HFFc6 (cell line): Measurements from ENCODE around the gene ISCA2. TPM values are rescaled to one million over a fixed set of nuclear protein-coding genes. Genes with fewer than 3 reads are reported as not detected.
A peak's percentile ranks its signal among the peaks of the same experiment; 100 is the strongest.
"Not testable (repeated sequence)": the region's sequence is repeated elsewhere in the genome, so short reads cannot be mapped to it uniquely, and the experiment has no call there.

ENCODE experiments used
- DNase-seq: peaks from one replicate; pipeline ENCODE4 v3.0.0-alpha.2; 2018
- H3K27ac Mint-ChIP-seq: 2 replicates; pipeline ENCODE4 v1.8.0; 2020; ENCODE audit warnings: mild to moderate bottlenecking, mixed read lengths
- H3K27me3 Mint-ChIP-seq: 2 replicates; pipeline ENCODE4 v1.8.0; 2021; ENCODE audit warnings: mild to moderate bottlenecking, moderate library complexity, mixed read lengths; ENCODE audit not compliant: insufficient read depth
- H3K36me3 Mint-ChIP-seq: 2 replicates; pipeline ENCODE4 v1.8.0; 2021; ENCODE audit warnings: low read depth, mixed read lengths
- H3K4me1 Mint-ChIP-seq: 2 replicates; pipeline ENCODE4 v1.8.0; 2020; ENCODE audit warnings: low read depth, mixed read lengths
- H3K4me3 Mint-ChIP-seq: 2 replicates; pipeline ENCODE4 v1.8.0; 2020; ENCODE audit warnings: mild to moderate bottlenecking, moderate library complexity, mixed read lengths
- H3K9me3 Mint-ChIP-seq: 2 replicates; pipeline ENCODE4 v1.8.0; 2020; ENCODE audit warnings: mild to moderate bottlenecking, mixed read lengths
- total RNA-seq, 6 experiments: library from RNA; stranded (reverse); fragmentation: NEBNext Ultra II Directional; extraction: Animal tissue kit (Norgen Biotek cat#: 25700); gene quantifications; 2 replicates in 1 of 6; 3 replicates in 5 of 6; pipeline ENCODE4 v1.2.3, GENCODE V29; 2021
- TF ChIP-seq, protein P1 (sequence below): fragments of 200-600 bp; sonication (generic); IDR thresholded peaks from 2 replicates; pipeline ENCODE4 v1.5.0; 2021; ENCODE audit warnings: antibody characterized with exemption, mild to moderate bottlenecking

Gene ISCA2
- total RNA-seq, 6 experiments from 2014 or later = 27.7 to 39.4 (median 30.5) TPM

DNA sequence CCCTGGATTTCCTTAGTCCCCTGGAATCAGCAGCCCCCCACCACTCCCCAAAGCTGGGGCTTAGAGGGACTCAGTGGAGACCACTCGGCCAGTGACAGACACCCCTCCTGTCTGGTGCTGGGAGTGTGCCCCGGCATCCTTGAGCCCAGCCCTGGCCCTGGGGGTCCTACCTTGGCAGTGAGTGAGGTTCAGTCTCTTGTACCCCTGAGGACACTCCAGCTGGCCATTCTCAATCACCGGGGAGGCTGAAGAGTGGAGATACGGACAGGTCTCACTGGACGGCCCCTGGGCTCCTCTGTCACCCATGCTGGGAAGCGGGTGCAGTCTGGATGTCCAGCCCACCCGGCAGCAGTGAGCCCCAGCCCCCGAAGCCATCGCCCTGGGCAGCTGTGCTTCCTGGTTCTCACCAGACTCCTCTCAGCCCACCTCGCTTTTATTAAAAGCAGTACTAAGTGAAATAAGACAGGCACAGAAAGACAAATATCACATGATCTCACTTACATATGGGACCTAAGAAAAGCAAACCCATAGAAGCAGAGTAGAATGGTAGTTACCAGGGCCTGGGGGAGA is 42.3 kb downstream of the ISCA2 start:
- TF ChIP-seq, protein P1, sequence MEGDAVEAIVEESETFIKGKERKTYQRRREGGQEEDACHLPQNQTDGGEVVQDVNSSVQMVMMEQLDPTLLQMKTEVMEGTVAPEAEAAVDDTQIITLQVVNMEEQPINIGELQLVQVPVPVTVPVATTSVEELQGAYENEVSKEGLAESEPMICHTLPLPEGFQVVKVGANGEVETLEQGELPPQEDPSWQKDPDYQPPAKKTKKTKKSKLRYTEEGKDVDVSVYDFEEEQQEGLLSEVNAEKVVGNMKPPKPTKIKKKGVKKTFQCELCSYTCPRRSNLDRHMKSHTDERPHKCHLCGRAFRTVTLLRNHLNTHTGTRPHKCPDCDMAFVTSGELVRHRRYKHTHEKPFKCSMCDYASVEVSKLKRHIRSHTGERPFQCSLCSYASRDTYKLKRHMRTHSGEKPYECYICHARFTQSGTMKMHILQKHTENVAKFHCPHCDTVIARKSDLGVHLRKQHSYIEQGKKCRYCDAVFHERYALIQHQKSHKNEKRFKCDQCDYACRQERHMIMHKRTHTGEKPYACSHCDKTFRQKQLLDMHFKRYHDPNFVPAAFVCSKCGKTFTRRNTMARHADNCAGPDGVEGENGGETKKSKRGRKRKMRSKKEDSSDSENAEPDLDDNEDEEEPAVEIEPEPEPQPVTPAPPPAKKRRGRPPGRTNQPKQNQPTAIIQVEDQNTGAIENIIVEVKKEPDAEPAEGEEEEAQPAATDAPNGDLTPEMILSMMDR = no peak
- H3K27ac Mint-ChIP-seq = no peak overlapping the region
- H3K4me3 Mint-ChIP-seq = no peak overlapping the region
- peaks cover 12% of the 10 kb centered on the region for H3K4me1 Mint-ChIP-seq
- H3K36me3 Mint-ChIP-seq = peaks cover 13% of the 10 kb centered on the region; the same call in 1 of the 2 replicates
- no peak for DNase-seq
- H3K9me3 Mint-ChIP-seq = no peaks in the 10 kb centered on the region
- H3K27me3 Mint-ChIP-seq = peaks cover 3% of the 10 kb centered on the region; the same call in 1 of the 2 replicates

DNA sequence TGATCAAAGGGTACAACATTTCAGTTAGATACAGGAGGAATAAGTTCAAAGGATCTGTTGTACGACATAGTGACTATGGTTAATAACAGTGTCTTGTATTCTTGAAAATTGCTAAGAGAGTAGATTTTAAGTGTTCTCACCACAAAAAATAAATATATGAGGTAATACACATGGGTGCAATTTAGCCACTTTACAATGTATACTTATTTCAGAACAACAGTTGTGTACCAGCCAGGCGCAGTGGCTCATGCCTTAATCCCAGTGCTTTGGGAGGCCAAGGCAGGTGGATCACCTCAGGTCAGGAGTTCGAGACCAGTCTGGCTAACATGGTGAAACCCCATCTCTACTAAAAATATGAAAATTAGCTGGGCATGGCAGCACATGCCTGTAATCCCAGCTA is 42.8 kb downstream of the ISCA2 start:
- H3K9me3 Mint-ChIP-seq, H3K4me3 Mint-ChIP-seq, DNase-seq, H3K27me3 Mint-ChIP-seq, H3K27ac Mint-ChIP-seq: not testable (repeated sequence)
- Mint-ChIP-seq H3K4me1 (peaks cover 12% of the 10 kb centered on the region), H3K36me3 (peaks cover 13% of the 10 kb centered on the region; the same call in 1 of the 2 replicates)

DNA sequence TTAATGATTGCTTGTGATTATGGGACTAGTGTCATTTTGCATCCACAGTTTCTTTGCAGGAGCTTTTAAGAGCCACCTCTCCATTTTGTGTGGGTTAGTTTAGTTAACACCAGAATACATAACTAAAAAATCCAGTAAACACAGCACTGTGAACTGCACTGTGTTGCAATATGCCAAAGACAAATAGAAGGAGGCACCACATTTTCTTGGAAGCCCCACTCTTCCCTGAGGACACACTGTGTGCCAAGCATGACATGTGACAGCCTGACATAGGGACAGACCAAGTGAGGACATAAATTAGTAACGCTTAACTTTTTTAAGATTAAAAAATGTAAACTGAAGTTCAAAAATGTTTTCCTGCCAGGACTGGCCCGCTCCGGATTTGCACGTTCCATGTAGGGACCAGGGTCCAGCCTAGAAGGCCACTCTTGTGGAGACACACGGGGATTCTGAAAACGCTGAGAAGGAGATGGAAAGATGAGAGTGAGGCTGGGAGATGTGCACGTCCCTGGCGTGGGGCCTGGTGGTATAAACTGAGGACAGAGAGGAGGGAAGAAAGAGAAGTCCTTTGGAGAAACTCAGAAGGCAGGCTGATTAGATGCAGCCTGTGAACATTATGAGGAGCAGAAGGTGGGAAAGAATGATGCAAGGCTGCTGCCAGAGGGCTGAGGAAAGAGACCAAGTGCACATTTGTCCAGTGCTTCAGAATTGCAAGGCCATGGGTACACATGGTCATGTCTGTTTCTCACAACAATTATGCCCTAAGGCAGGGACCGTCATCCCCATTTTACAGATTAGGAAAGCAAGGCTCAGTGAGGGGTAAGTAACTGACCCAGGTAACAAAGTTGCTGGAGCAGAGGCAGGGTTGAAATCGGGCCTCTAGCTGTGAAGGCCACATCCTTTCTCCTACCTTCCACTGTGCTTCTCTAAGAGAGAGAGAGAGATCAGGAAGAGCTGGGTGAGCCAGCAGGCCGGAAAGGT is 45.1 kb downstream of the ISCA2 start:
- peak overlapping the region; percentile 3; the same call in 1 of the 2 replicates for H3K27ac Mint-ChIP-seq

DNA sequence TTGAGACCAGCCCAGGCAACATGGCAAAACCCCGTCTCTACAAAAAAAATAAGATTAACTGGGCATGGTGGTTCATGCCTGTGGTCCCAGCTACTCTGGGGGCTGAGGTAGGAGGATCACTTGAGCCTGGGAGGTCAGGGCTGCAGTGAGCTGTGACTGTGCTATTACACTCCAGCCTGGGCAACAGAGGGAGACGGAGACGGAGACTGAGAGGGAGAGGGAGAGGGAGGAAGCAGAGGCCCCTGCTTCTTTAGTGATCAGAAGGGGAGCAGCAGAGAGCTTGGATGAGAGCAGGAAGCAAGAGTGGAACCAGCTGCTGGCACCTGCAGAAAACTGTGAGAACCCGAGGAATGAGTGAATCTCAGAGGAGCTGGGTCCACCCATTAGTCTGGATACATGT is 45.9 kb downstream of the ISCA2 start:
- Mint-ChIP-seq H3K27me3 (peaks cover 3% of the 10 kb centered on the region), H3K4me3 (no peak overlapping the region), H3K27ac (no peak overlapping the region), H3K9me3 (no peaks in the 10 kb centered on the region), H3K4me1 (no peaks in the 10 kb centered on the region; the same call in 1 of the 2 replicates), H3K36me3 (peaks cover 13% of the 10 kb centered on the region; the same call in 1 of the 2 replicates)
- TF ChIP-seq, protein P1 = no peak
- no peak for DNase-seq

More for the DNA sequence above, 45.1 kb downstream of the ISCA2 start:
- Mint-ChIP-seq H3K9me3 (no peaks in the 10 kb centered on the region), H3K4me3 (no peak overlapping the region), H3K36me3 (peaks cover 13% of the 10 kb centered on the region; the same call in 1 of the 2 replicates), H3K4me1 (no peaks in the 10 kb centered on the region; the same call in 1 of the 2 replicates), H3K27me3 (peaks cover 3% of the 10 kb centered on the region)
- DNase-seq = no peak
- TF ChIP-seq, protein P1 = no peak

DNA sequence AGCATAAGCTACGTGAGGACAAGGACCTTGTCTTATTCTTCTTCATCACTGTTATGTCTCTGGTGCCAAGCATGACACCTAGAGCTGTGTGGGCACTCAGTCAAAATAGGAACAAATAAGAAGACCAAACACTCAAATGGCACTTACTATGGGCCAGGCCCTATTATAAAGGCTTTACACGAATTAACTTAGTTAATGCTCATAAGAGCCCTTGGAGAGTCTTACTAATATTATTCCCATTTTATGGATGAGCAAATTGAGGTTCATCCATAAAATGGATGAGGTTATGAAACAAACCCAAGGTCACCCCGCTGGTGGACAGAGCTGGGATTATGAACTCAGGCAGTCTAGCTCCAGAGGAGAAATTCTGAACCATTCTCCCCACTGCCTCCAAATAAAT is 47.7 kb downstream of the ISCA2 start:
- H3K9me3 Mint-ChIP-seq = no peaks in the 10 kb centered on the region
- H3K36me3 Mint-ChIP-seq = peaks cover 13% of the 10 kb centered on the region; the same call in 1 of the 2 replicates
- no peaks in the 10 kb centered on the region; the same call in 1 of the 2 replicates for H3K4me1 Mint-ChIP-seq
- TF ChIP-seq, protein P1 = no peak
- H3K4me3 Mint-ChIP-seq = no peak overlapping the region
- H3K27ac Mint-ChIP-seq = no peak overlapping the region
- DNase-seq = no peak
- peaks cover 3% of the 10 kb centered on the region for H3K27me3 Mint-ChIP-seq
